Transverse colon (tissue), 4 donors: ENCODE measurements around the gene DIPK1B. TPM values are rescaled to one million over a fixed set of nuclear protein-coding genes. Genes with fewer than 3 reads are reported as not detected.

Experiments
- DNase-seq: peaks from one replicate; pipeline ENCODE4 v3.0.0-alpha.2; 2019
- H3K27ac ChIP-seq, 4 donors: fragments of 200-600 bp; sonication (generic); 2 replicates each; pipeline ENCODE4 v1.5.1; 2016 to 2018; ENCODE audit warnings: inconsistent platforms in 4 of 4
- H3K27me3 ChIP-seq: fragments of 200-600 bp; sonication (generic); 2 replicates; pipeline ENCODE4 v1.5.1; 2017; ENCODE audit warnings: inconsistent platforms
- H3K36me3 ChIP-seq, 4 donors: fragments of 200-600 bp; sonication (generic); 2 replicates each; pipeline ENCODE4 v1.5.1; 2017 to 2019; ENCODE audit warnings: inconsistent platforms in 4 of 4
- H3K4me1 ChIP-seq, 4 donors: fragments of 200-600 bp; sonication (generic); 2 replicates each; pipeline ENCODE4 v1.5.1; 2017 to 2020; ENCODE audit warnings: inconsistent platforms in 4 of 4
- H3K4me3 ChIP-seq, 4 donors: fragments of 200-600 bp; sonication (generic); 1 replicate in 1 of 4; 2 replicates in 3 of 4; pipeline versions ENCODE4 v1.5.1 to v1.6.1; 2017 to 2019; ENCODE audit warnings: inconsistent platforms in 4 of 4
- H3K9me3 ChIP-seq, 2 donors: fragments of 200-600 bp; sonication (generic); 2 replicates each; pipeline ENCODE4 v1.5.1; 2017 to 2019; ENCODE audit warnings: inconsistent platforms in 2 of 2
- CTCF ChIP-seq, 5 experiments: fragments of 200-600 bp in 3 of 5; fragments of 450-650 bp in 2 of 5; sonication (generic) in 3 of 5; IDR thresholded peaks; 1 replicate in 2 of 5; 2 replicates in 3 of 5; pipeline ENCODE4 v1.5.1; 2016 to 2017; ENCODE audit warnings: antibody characterized with exemption in 5 of 5, inconsistent platforms in 3 of 5, mild to moderate bottlenecking in 2 of 5, moderate library complexity in 1 of 5
- EP300 ChIP-seq: sonication (generic); formaldehyde crosslinking; IDR thresholded peaks from one replicate; pipeline ENCODE4 v1.6.1; 2017; ENCODE audit warnings: antibody characterized with exemption, low read depth
- POLR2A ChIP-seq: fragments of 450-650 bp; IDR thresholded peaks from one replicate; pipeline ENCODE4 v1.6.1; 2016; ENCODE audit warnings: antibody characterized with exemption, mild to moderate bottlenecking, moderate library complexity
- POLR2AphosphoS5 ChIP-seq, 3 donors: sonication (generic); formaldehyde crosslinking; IDR thresholded peaks; one replicate each; pipeline ENCODE4 v1.6.1; 2016; ENCODE audit warnings: antibody characterized with exemption in 3 of 3
- WGBS, 2 donors: methylation state at CpG; one replicate each; pipeline ENCODE4 v1.1.5; 2018; ENCODE audit warnings: low coverage in 1 of 2; 5-methylcytosine and 5-hydroxymethylcytosine counted together
- in situ Hi-C, 4 donors: fragments of 200-750 bp; cut with MboI; loops; one replicate each; pipeline versions ENCODE4 v1.15.0 to v1.15.1; 2017; ENCODE audit warnings: low sequenced_read_pairs in 3 of 4, low pct_ligation_motif_present in 1 of 4, low pct_unique_long_range_greater_than_20kb in 1 of 4
- intact Hi-C: fragments of 100-400 bp; cut with DNase I; formaldehyde crosslinking; loops from one replicate; pipeline ENCODE4 v1.15.1; 2023; ENCODE audit warnings: low total_unique reads
- total RNA-seq, 4 donors: library from RNA; depleted of rRNA; stranded (reverse); fragments of >200 nt; gene quantifications; one replicate each; pipeline ENCODE4 v1.1.0, GENCODE V29; 2016

Gene DIPK1B
- total RNA-seq, 4 donors from 2014 or later, result 3.5 to 12.3 (median 3.9) TPM

GRCh38 chr9:136673975-136674785 lies 38.2 kb upstream of the DIPK1B start:
- peaks cover 0 to 13% (median 0%) of the 10 kb centered on the region in 4 donors for H3K36me3 ChIP-seq
- no peak for DNase-seq
- H3K4me1 ChIP-seq, result peaks cover 0 to 25% (median 14%) of the 10 kb centered on the region in 4 donors
- H3K27me3 ChIP-seq, result peaks cover 22% of the 10 kb centered on the region
- no peaks in the 10 kb centered on the region for H3K9me3 ChIP-seq
- intact Hi-C loops (no loop called here), in situ Hi-C loops (no loop called here)
- no peak overlapping the region for H3K4me3 ChIP-seq
- WGBS, 2 donors, result 84% methylated on average over 26 of the region's 26 CpGs; no CpG with 5 or more reads in 1 of the 2 donors
- H3K27ac ChIP-seq, result peak overlapping the region in 2 of 4 donors; percentile 25
- TF ChIP-seq CTCF (IDR thresholded peaks at IDR 0.05) (no peak), POLR2AphosphoS5 (IDR thresholded peaks at IDR 0.05) (peak in 1 of 3 donors; percentile 5)

- peak; percentile 82 for DNase-seq
- H3K4me3 ChIP-seq, result no peak overlapping the region
- in situ Hi-C loops (no loop called here), intact Hi-C loops (loop anchor here (1.0 kb wide), 1 partner anchor 47 kb away; no protein-coding TSS in a partner anchor)
- peaks cover 0 to 26% (median 13%) of the 10 kb centered on the region in 4 donors for H3K4me1 ChIP-seq
- peak overlapping the region in 3 of 4 donors; percentile 25 to 42 (median 25) for H3K27ac ChIP-seq
- no peaks in the 10 kb centered on the region for H3K9me3 ChIP-seq
- 61 to 73% methylated on average over 3 to 11 of the region's 11 CpGs for WGBS, 2 donors
- peak; percentile 7 for TF ChIP-seq POLR2A
- TF ChIP-seq POLR2AphosphoS5 (IDR thresholded peaks at IDR 0.05), result peak in 1 of 3 donors; percentile 4
- TF ChIP-seq CTCF (IDR thresholded peaks at IDR 0.05), result no peak
- no peak for TF ChIP-seq EP300
- peaks cover 15% of the 10 kb centered on the region for H3K27me3 ChIP-seq
- H3K36me3 ChIP-seq, result peaks cover 0 to 13% (median 0%) of the 10 kb centered on the region in 4 donors
These were observed 37.5 kb upstream of the DIPK1B start for GRCh38 chr9:136674786-136675349.

GRCh38 chr9:136675477-136676296 lies 36.7 kb upstream of the DIPK1B start:
- DNase-seq, result no peak
- in situ Hi-C loops, result no loop called here
- H3K9me3 ChIP-seq, result no peaks in the 10 kb centered on the region
- peaks cover 0 to 13% (median 0%) of the 10 kb centered on the region in 4 donors for H3K36me3 ChIP-seq
- H3K27ac ChIP-seq, result peak overlapping the region; percentile 16 to 42 (median 20)
- WGBS, 2 donors, result 75% methylated on average over 16 of the region's 16 CpGs; no CpG with 5 or more reads in 1 of the 2 donors
- H3K4me3 ChIP-seq, result no peak overlapping the region
- H3K27me3 ChIP-seq, result peaks cover 7% of the 10 kb centered on the region
- TF ChIP-seq POLR2A (no peak), EP300 (no peak), POLR2AphosphoS5 (IDR thresholded peaks at IDR 0.05) (peak in 1 of 3 donors; percentile 10)
- H3K4me1 ChIP-seq, result peaks cover 0 to 28% (median 13%) of the 10 kb centered on the region in 4 donors
- intact Hi-C loops, result loop anchor here (1.0 kb wide), 1 partner anchor 47 kb away; no protein-coding TSS in a partner anchor

- DNase-seq, result no peak
- Histone ChIP-seq H3K9me3 (no peaks in the 10 kb centered on the region), H3K27ac (peak overlapping the region in 2 of 4 donors; percentile 13 to 17), H3K27me3 (peaks cover 3% of the 10 kb centered on the region), H3K4me1 (peaks cover 0 to 26% (median 13%) of the 10 kb centered on the region in 4 donors), H3K36me3 (peaks cover 0 to 13% (median 0%) of the 10 kb centered on the region in 4 donors), H3K4me3 (no peak overlapping the region)
- 94% methylated on average over 10 of the region's 13 CpGs; no CpG with 5 or more reads in 1 of the 2 donors for WGBS, 2 donors
- TF ChIP-seq POLR2AphosphoS5 (IDR thresholded peaks at IDR 0.05) (no peak), CTCF (IDR thresholded peaks at IDR 0.05) (no peak), EP300 (no peak), POLR2A (no peak)
- in situ Hi-C loops (no loop called here), intact Hi-C loops (no loop called here)
These were observed 36.0 kb upstream of the DIPK1B start for GRCh38 chr9:136676297-136676794.
